ENCODE measurements around the gene TRIM72. TPM values are rescaled to one million over a fixed set of nuclear protein-coding genes. Genes with fewer than 3 reads are reported as not detected.

Gene TRIM72
- total and polyA plus RNA-seq, 2 of the 8 experiments (the other 6 are each of a cell fraction or from before 2014, with no cell fraction given): 0.57 to 2.1 TPM

DNA sequence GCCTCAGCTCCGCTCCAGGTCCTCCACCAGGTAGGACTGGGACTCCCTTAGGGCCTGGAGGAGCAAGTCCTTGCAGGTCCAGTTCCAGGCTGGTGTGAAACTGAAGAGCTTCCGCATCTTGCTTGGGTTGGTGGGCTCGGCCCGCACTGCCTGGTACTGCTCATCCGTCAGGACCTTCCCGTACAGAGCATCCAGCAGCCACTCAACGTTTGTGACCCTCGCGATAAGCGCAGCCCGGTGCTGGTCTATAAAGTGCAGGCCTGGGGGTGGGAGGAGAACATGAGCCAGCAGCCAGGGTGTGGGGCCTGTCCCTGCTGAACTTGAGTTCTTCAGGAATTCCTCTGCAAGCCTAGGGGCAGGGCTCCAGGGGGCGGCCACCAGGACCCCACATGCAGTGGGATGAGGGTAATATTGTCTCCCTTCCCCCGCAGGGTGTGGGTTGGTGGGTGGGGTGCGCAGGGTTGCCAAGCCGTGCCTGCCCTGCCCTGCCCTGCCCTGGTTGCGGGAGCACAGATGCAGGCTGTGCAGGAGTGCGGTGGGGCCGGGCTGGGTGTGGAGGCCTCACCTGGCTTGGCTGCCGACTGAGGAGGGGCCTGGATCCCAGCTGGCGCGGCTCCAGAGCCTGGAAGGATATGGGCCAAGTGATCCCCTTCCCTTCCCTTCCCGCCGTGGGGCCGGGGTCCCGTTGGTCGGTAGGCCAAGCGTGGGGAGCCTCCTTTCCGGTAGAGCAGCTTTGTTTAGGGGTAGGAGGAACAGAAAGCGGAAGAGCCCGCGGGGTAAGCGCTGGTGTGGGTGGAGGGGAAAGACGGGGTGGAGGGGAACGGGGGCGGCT, 12.1 kb upstream of the TRIM72 start:
- Histone ChIP-seq H2BK120ac (replicated peaks; ENCODE audit: low read depth, low read length) (no peak overlapping the region), H3K79me1 (ENCODE audit: low read depth, low read length) (peaks cover 6% of the 10 kb centered on the region), H4K5ac (ENCODE audit: insufficient read length, low read depth, low read length) (peak overlapping the region; percentile 18), H3K4me1 (replicated peaks in 1 of 4; ENCODE audit: control insufficient read depth in 3 of 4, insufficient read depth in 4 of 4, low read length in 3 of 4) (peaks cover 0 to 7% (median 4%) of the 10 kb centered on the region in 4 experiments; a peak in 5 of 7 replicates), H3K79me2 (ENCODE audit: control insufficient read depth in 1 of 2, insufficient read depth in 2 of 2, low read length in 2 of 2) (no peaks in the 10 kb centered on the region), H3K27ac (ENCODE audit: low read depth, low read length) (no peak overlapping the region), H3K36me3 (ENCODE audit: control insufficient read depth in 2 of 4, insufficient read depth in 4 of 4, low read length in 3 of 4) (peaks cover 0 to under 1% (median 0%) of the 10 kb centered on the region in 4 experiments; a peak in 1 of 8 replicates), H3K9ac (replicated peaks in 1 of 4; ENCODE audit: extremely low read depth in 1 of 4, low read depth in 3 of 4, low read length in 3 of 4) (peak overlapping the region in 3 of 4 experiments; percentile 47 to 78 (median 71); a peak in 5 of 7 replicates), H3K27me3 (replicated peaks in 1 of 4; ENCODE audit: control insufficient read depth in 3 of 4, extremely low read depth in 1 of 4, insufficient read depth in 3 of 4, low read length in 3 of 4) (peaks cover 0 to 6% (median 3%) of the 10 kb centered on the region in 4 experiments; a peak in 3 of 7 replicates), H2BK5ac (ENCODE audit: low read depth, low read length) (peak overlapping the region; percentile 58), H3K4me3 (ENCODE audit: extremely low read depth in 1 of 4, insufficient read depth in 2 of 4, low read depth in 3 of 4, low read length in 4 of 4) (peak overlapping the region; percentile 61 to 74 (median 72)), H3K4ac (replicated peaks; ENCODE audit: insufficient read length, low read depth, low read length) (peak overlapping the region; percentile 86), H2BK20ac (ENCODE audit: low read length) (no peak overlapping the region), H3K23ac (ENCODE audit: insufficient read length) (no peak overlapping the region), H2BK15ac (ENCODE audit: low read length) (peak overlapping the region; percentile 81; the same call in 1 of the 2 replicates), H3K9me3 (ENCODE audit: insufficient read depth in 2 of 2, low read depth in 1 of 2, low read length in 1 of 2) (no peaks in the 10 kb centered on the region), H4K91ac (replicated peaks; ENCODE audit: insufficient read length, low read length) (peak overlapping the region; percentile 92), H2BK12ac (ENCODE audit: low read depth, low read length) (peak overlapping the region; percentile 68; the same call in 1 of the 2 replicates), H3K4me2 (ENCODE audit: insufficient read depth in 1 of 2, low read depth in 2 of 2, low read length in 2 of 2) (peak overlapping the region; percentile 90 to 98), H3K14ac (ENCODE audit: insufficient read length) (no peak overlapping the region), H2AFZ (ENCODE audit: low read length) (no peak overlapping the region), H3K23me2 (ENCODE audit: low read depth, low read length) (peaks cover 15% of the 10 kb centered on the region; the same call in 1 of the 2 replicates), H4K20me1 (replicated peaks in 1 of 2; ENCODE audit: control insufficient read depth in 1 of 2, insufficient read depth in 2 of 2, low read length in 2 of 2) (peaks cover 3 to 7% of the 10 kb centered on the region in 2 experiments), H2AK5ac (ENCODE audit: low read depth, low read length) (0 out of 2 replicates have a peak overlapping the region, but pooled peaks have one; percentile 53), H4K8ac (ENCODE audit: extremely low read depth, insufficient read depth, low read length) (peak overlapping the region; percentile 91), H3K56ac (replicated peaks; ENCODE audit: insufficient read length, low read depth, low read length) (peak overlapping the region; percentile 38), H3K18ac (ENCODE audit: extremely low read depth, low read length) (peak overlapping the region; percentile 99)
- ChIA-PET POLR2A (ENCODE audit: partially characterized antibody) (interaction anchor here (0.6 to 24.0 kb wide), 41 partner anchors 5 to 252 kb away, joined by 3 to 430 read pairs (median 4); partner anchors contain the start of genes FUS, KAT8, ORAI3 and PRSS8), CTCF (ENCODE audit: partially characterized antibody) (interaction anchor here (0.8 to 4.1 kb wide), 14 partner anchors 12 to 667 kb away, joined by 3 to 10 read pairs (median 4); partner anchors contain the start of genes PYDC1 and ZNF843)
- DNase-seq (ENCODE audit: low read depth in 1 of 2, low spot score in 2 of 2) (peak in 1 of 2 experiments; percentile 81), FAIRE-seq (no peak)
- 29% methylated on average over 28 of the region's 35 CpGs; no CpG with 5 or more reads in 1 of the 2 experiments for WGBS, 2 experiments (ENCODE audit: extremely low coverage in 1 of 2, insufficient coverage in 1 of 2, insufficient read length in 1 of 2, insufficient replicate concordance in 2 of 2, low coverage in 1 of 2, low lambda C conversion rate in 2 of 2, missing lambda C conversion rate in 1 of 2)
- TF ChIP-seq HDAC6 (IDR thresholded peaks at IDR 0.05; ENCODE audit: low read depth, low read length): no peak
- TF ChIP-seq MAFK (IDR thresholded peaks at IDR 0.05; ENCODE audit: low read depth, low read length): no peak
- no peak for TF ChIP-seq CBX8 (IDR thresholded peaks at IDR 0.05; ENCODE audit: borderline replicate concordance, low read depth, low read length)
- TF ChIP-seq BRCA1 (IDR thresholded peaks at IDR 0.05; ENCODE audit: low read depth, low read length): peak; percentile 55
- TF ChIP-seq KDM1A (IDR thresholded peaks at IDR 0.05; ENCODE audit: borderline replicate concordance, low read length): no peak
- peak; percentile 63 for TF ChIP-seq POLR2AphosphoS5 (IDR thresholded peaks at IDR 0.05; ENCODE audit: low read depth, low read length)
- TF ChIP-seq TBP (IDR thresholded peaks at IDR 0.05; ENCODE audit: low read depth, low read length): peak; percentile 52
- TF ChIP-seq GABPA (IDR thresholded peaks at IDR 0.05; ENCODE audit: borderline replicate concordance, insufficient read depth, low read length): 0 out of 2 replicates have a peak, but pooled peaks have one; percentile 10
- no peak for TF ChIP-seq SRF (IDR thresholded peaks at IDR 0.05; ENCODE audit: low read depth, low read length)
- TF ChIP-seq POLR2A (IDR thresholded peaks at IDR 0.05; ENCODE audit: control extremely low read depth in 1 of 2, low read depth in 2 of 2, low read length in 2 of 2): peak; percentile 54 to 68
- TF ChIP-seq CHD2 (IDR thresholded peaks at IDR 0.05; ENCODE audit: low read length): peak; percentile 87
- TF ChIP-seq SIRT6 (IDR thresholded peaks at IDR 0.05; ENCODE audit: low read length): no peak

All from H1 (cell line).